Neural progenitor cell (in vitro differentiated cells): ENCODE results near the gene WBP2. TPM values are rescaled to one million over a fixed set of nuclear protein-coding genes. Genes with fewer than 3 reads are reported as not detected.

Experiments
- DNase-seq: peaks from one replicate; pipeline ENCODE4 v3.0.0-alpha.2; 2016; ENCODE audit warnings: low spot score
- H2AFZ ChIP-seq: fragments of 200-600 bp; sonication (generic); replicated peaks from 2 replicates; pipeline ENCODE4 v1.6.1; 2016; ENCODE audit warnings: antibody characterized with exemption
- H3F3A ChIP-seq: fragments of 200-600 bp; sonication (generic); 2 replicates; pipeline ENCODE4 v1.6.1; 2016; ENCODE audit warnings: antibody characterized with exemption, low read depth
- H3K27ac ChIP-seq: fragments of 200-600 bp; sonication (generic); 2 replicates; pipeline ENCODE4 v1.5.1; 2016; ENCODE audit warnings: mild to moderate bottlenecking
- H3K27me3 ChIP-seq: fragments of 200-600 bp; sonication (generic); 2 replicates; pipeline ENCODE4 v1.6.1; 2016; ENCODE audit warnings: mild to moderate bottlenecking, moderate library complexity
- H3K36me3 ChIP-seq: fragments of 200-600 bp; sonication (generic); 2 replicates; pipeline ENCODE4 v1.5.1; 2016
- H3K4me1 ChIP-seq: fragments of 200-600 bp; sonication (generic); 2 replicates; pipeline ENCODE4 v1.6.1; 2016; ENCODE audit warnings: mixed run types
- H3K4me2 ChIP-seq: fragments of 200-600 bp; sonication (generic); 2 replicates; pipeline ENCODE4 v1.6.1; 2016
- H3K4me3 ChIP-seq: fragments of 200-600 bp; sonication (generic); 2 replicates; pipeline ENCODE4 v1.5.1; 2016
- H3K79me2 ChIP-seq: fragments of 200-600 bp; sonication (generic); 2 replicates; pipeline ENCODE4 v1.6.1; 2016; ENCODE audit warnings: low read depth
- H3K9ac ChIP-seq: fragments of 200-600 bp; sonication (generic); 2 replicates; pipeline ENCODE4 v1.6.1; 2016
- H3K9me3 ChIP-seq: fragments of 200-600 bp; sonication (generic); 2 replicates; pipeline ENCODE4 v1.5.1; 2016; ENCODE audit warnings: low read depth
- H4K20me1 ChIP-seq: fragments of 200-600 bp; sonication (generic); 2 replicates; pipeline ENCODE4 v1.6.1; 2016; ENCODE audit warnings: low read depth
- H3K27ac Mint-ChIP-seq: 3 replicates; pipeline ENCODE4 v1.8.0; 2021; ENCODE audit warnings: mixed read lengths
- H3K27me3 Mint-ChIP-seq: 2 replicates; pipeline ENCODE4 v1.8.0; 2022; ENCODE audit warnings: low read depth, mild to moderate bottlenecking, inconsistent platforms, moderate library complexity, mixed read lengths; ENCODE audit not compliant: insufficient read depth
- H3K36me3 Mint-ChIP-seq: 3 replicates; pipeline ENCODE4 v1.8.0; 2021; ENCODE audit warnings: mixed read lengths
- H3K4me1 Mint-ChIP-seq: 3 replicates; pipeline ENCODE4 v1.8.0; 2021; ENCODE audit warnings: mixed read lengths
- H3K4me3 Mint-ChIP-seq: 3 replicates; pipeline ENCODE4 v1.8.0; 2021; ENCODE audit warnings: mild to moderate bottlenecking, moderate library complexity, mixed read lengths
- H3K9me3 Mint-ChIP-seq: 3 replicates; pipeline ENCODE4 v1.8.0; 2020; ENCODE audit warnings: mixed read lengths
- EZH2 ChIP-seq: fragments of 200-600 bp; sonication (generic); IDR thresholded peaks from 2 replicates; pipeline ENCODE4 v1.6.1; 2017; ENCODE audit warnings: antibody characterized with exemption, mild to moderate bottlenecking, moderate library complexity
- EZH2phosphoT487 ChIP-seq: fragments of 200-600 bp; sonication (generic); IDR thresholded peaks from 2 replicates; pipeline ENCODE4 v1.6.1; 2017; ENCODE audit warnings: antibody characterized with exemption
- total RNA-seq: library from RNA; depleted of rRNA; stranded (reverse); fragments of >200 nt; gene quantifications from 2 replicates; pipeline ENCODE4 v1.2.3, GENCODE V29; 2015; ENCODE audit warnings: low replicate concordance
- TF ChIP-seq, protein P1 (sequence below): fragments of 200-600 bp; sonication (generic); IDR thresholded peaks from 2 replicates; pipeline ENCODE4 v1.5.1; 2017; ENCODE audit warnings: antibody characterized with exemption, mild to moderate bottlenecking

Gene WBP2
- total RNA-seq, 1 donor from 2014 or later, result 20.9 TPM

DNA sequence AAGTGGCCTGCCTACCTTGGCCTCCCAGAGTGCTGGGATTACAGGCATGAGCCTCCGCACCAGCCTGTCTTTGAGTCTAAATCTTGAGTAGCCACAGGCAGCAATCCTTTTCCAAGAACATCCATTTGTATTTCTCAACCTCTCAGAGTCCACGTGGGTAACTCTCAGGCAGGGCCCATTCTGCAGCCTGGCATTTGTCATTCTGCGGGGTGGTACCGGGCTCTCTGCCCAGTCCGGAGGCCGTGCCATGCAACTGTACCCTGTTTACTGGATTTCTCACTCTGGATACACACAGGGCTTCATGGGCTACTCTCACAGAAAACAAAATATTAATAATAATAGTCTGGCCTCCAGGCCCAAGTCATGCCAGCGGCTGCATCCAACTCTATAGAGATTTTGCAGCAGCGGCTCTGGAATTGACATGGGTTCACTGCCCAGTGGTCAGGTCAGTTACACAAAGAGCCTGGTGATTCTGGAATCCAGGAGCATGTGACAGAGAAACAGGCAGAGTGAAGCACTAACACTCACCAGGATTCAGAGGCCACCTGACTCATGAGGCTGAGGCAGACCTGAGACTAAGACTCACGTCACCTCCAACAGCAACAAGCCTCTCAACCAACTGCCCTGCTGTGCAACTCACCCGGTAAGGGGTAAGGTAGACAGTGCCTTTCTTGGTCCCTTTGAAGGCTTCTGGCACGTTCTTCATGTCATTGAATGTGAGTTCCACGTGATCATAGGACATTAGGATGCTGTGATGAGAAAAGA lies 4.0 kb downstream of the WBP2 start:
- Histone ChIP-seq H2AFZ (no peak overlapping the region), H3K79me2 (peaks cover 22% of the 10 kb centered on the region), H3K9ac (no peak overlapping the region), H3K4me1 (no peaks in the 10 kb centered on the region), H3K27me3 (no peaks in the 10 kb centered on the region), H3F3A (peaks cover 17% of the 10 kb centered on the region), H3K36me3 (no peaks in the 10 kb centered on the region), H4K20me1 (peaks cover 6% of the 10 kb centered on the region), H3K27ac (no peak overlapping the region), H3K4me3 (no peak overlapping the region), H3K9me3 (no peaks in the 10 kb centered on the region), H3K4me2 (no peak overlapping the region)
- H3K36me3 Mint-ChIP-seq, result peaks cover 5% of the 10 kb centered on the region
- H3K27me3 Mint-ChIP-seq, result peaks cover 5% of the 10 kb centered on the region
- H3K27ac Mint-ChIP-seq, result no peak overlapping the region
- no peaks in the 10 kb centered on the region for H3K9me3 Mint-ChIP-seq
- DNase-seq, result no peak
- H3K4me3 Mint-ChIP-seq, result no peak overlapping the region
- TF ChIP-seq, protein P1, sequence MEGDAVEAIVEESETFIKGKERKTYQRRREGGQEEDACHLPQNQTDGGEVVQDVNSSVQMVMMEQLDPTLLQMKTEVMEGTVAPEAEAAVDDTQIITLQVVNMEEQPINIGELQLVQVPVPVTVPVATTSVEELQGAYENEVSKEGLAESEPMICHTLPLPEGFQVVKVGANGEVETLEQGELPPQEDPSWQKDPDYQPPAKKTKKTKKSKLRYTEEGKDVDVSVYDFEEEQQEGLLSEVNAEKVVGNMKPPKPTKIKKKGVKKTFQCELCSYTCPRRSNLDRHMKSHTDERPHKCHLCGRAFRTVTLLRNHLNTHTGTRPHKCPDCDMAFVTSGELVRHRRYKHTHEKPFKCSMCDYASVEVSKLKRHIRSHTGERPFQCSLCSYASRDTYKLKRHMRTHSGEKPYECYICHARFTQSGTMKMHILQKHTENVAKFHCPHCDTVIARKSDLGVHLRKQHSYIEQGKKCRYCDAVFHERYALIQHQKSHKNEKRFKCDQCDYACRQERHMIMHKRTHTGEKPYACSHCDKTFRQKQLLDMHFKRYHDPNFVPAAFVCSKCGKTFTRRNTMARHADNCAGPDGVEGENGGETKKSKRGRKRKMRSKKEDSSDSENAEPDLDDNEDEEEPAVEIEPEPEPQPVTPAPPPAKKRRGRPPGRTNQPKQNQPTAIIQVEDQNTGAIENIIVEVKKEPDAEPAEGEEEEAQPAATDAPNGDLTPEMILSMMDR, result no peak
- TF ChIP-seq EZH2phosphoT487, result no peak
- TF ChIP-seq EZH2, result no peak
- peaks cover 7% of the 10 kb centered on the region for H3K4me1 Mint-ChIP-seq

DNA sequence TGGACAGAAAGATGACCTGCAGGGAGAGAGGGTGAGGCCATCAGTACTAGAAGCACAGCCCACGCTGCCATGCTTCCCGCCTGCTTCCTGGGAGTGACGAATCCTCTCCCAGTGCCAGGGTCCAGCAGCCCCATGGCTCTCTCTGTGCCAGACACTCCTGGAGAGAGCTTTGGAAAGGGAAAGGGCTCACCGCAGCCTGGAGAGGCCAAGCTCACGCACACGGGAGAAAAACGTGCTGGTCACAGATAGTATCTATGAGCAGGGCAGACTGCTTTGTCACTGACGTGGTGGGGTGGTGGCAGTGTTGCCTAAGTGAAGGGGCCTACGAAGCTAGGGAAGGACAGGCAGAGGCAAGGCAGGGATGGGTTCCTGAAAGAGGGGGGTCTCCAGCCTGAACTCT lies 5.4 kb downstream of the WBP2 start:
- TF ChIP-seq EZH2 (no peak), EZH2phosphoT487 (no peak)
- TF ChIP-seq, protein P1, result no peak
- H2AFZ ChIP-seq, result no peak overlapping the region
- Mint-ChIP-seq H3K4me1 (peaks cover 13% of the 10 kb centered on the region), H3K27me3 (peaks cover 5% of the 10 kb centered on the region), H3K27ac (no peak overlapping the region), H3K9me3 (no peaks in the 10 kb centered on the region), H3K36me3 (peaks cover 5% of the 10 kb centered on the region), H3K4me3 (no peak overlapping the region)
- H3K4me2 ChIP-seq, result no peak overlapping the region
- no peak for DNase-seq
- H3K4me1 ChIP-seq, result no peaks in the 10 kb centered on the region
- no peaks in the 10 kb centered on the region for H3K36me3 ChIP-seq
- peaks cover 21% of the 10 kb centered on the region for H3K79me2 ChIP-seq
- peaks cover 11% of the 10 kb centered on the region for H4K20me1 ChIP-seq
- no peak overlapping the region for H3K27ac ChIP-seq
- H3K9ac ChIP-seq, result no peak overlapping the region
- H3K27me3 ChIP-seq, result no peaks in the 10 kb centered on the region
- peaks cover 24% of the 10 kb centered on the region for H3F3A ChIP-seq
- H3K4me3 ChIP-seq, result no peak overlapping the region
- H3K9me3 ChIP-seq, result no peaks in the 10 kb centered on the region

DNA sequence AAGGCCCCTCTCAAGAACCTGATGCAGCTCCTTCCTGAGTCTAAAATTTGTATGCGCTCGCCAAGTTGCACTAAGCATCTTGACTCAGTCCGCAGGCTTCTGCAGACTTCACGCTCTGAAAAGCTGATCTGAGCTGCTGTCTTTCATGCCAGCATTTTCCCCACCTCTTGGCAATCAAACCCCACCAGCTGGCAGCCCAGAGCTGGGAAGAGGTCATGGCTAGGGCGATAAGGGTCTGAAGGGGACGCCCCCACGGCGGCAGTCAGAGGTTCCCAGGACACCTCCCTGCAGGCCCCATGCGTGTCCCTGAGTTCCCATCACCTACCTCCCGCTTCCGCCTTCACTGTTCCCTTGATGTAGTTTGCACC lies 5.9 kb downstream of the WBP2 start:
- no peaks in the 10 kb centered on the region for H3K36me3 ChIP-seq

More for the DNA sequence above, 5.9 kb downstream of the WBP2 start:
- H3K9ac ChIP-seq, result no peak overlapping the region
- no peak for DNase-seq
- no peaks in the 10 kb centered on the region for H3K27me3 ChIP-seq
- H3K27ac ChIP-seq, result no peak overlapping the region
- H3K36me3 Mint-ChIP-seq, result peaks cover 5% of the 10 kb centered on the region
- H3K4me2 ChIP-seq, result no peak overlapping the region
- peaks cover 20% of the 10 kb centered on the region for H3F3A ChIP-seq
- no peaks in the 10 kb centered on the region for H3K9me3 ChIP-seq
- peaks cover 11% of the 10 kb centered on the region for H3K4me1 Mint-ChIP-seq
- H4K20me1 ChIP-seq, result peaks cover 6% of the 10 kb centered on the region
- peaks cover 4% of the 10 kb centered on the region for H3K27me3 Mint-ChIP-seq
- no peaks in the 10 kb centered on the region for H3K4me1 ChIP-seq
- H3K79me2 ChIP-seq, result peaks cover 16% of the 10 kb centered on the region
- H3K9me3 Mint-ChIP-seq, result no peaks in the 10 kb centered on the region
- TF ChIP-seq EZH2phosphoT487 (no peak), EZH2 (no peak)
- TF ChIP-seq, protein P1, result no peak
- H3K4me3 ChIP-seq, result no peak overlapping the region
- no peak overlapping the region for H2AFZ ChIP-seq
- H3K4me3 Mint-ChIP-seq, result no peak overlapping the region
- H3K27ac Mint-ChIP-seq, result no peak overlapping the region
